Bronchial epithelial cell (primary cell): ENCODE results near the gene NACC2. TPM values are rescaled to one million over a fixed set of nuclear protein-coding genes. Genes with fewer than 3 reads are reported as not detected.

ENCODE experiments used
- DNase-seq: peaks from one replicate; pipeline ENCODE4 v3.0.0-alpha.2; 2010; ENCODE audit warnings: low read depth
- FAIRE-seq: peaks from 2 replicates; lab custom pipeline; 2011; peaks lifted over from hg19 to GRCh38; lab: Jason Lieb, UNC
- H3K27me3 ChIP-seq: 2 replicates; pipeline ENCODE4 v1.5.1; 2011; ENCODE audit warnings: low read length; ENCODE audit not compliant: control insufficient read depth, insufficient read depth
- H3K36me3 ChIP-seq: 2 replicates; pipeline ENCODE4 v1.5.1; 2011; ENCODE audit warnings: low read length; ENCODE audit not compliant: control insufficient read depth, insufficient read depth
- H3K4me3 ChIP-seq: 2 replicates; pipeline ENCODE4 v1.5.1; 2011; ENCODE audit warnings: mild to moderate bottlenecking, low read depth, low read length, control low read depth
- total RNA-seq: library from RNA; depleted of rRNA; stranded (reverse); fragments of >200 nt; gene quantifications from 2 replicates; pipeline ENCODE4 v1.2.1, GENCODE V29; 2014
- TF ChIP-seq, protein P1 (sequence below): IDR thresholded peaks from 2 replicates; pipeline ENCODE4 v1.5.1; 2011; ENCODE audit warnings: mild to moderate bottlenecking, moderate library complexity, low read length, control low read depth, inconsistent platforms; ENCODE audit not compliant: insufficient read depth, severe bottlenecking

NACC2 gene
- total RNA-seq, 1 donor from 2014 or later: 7.6 TPM

DNA sequence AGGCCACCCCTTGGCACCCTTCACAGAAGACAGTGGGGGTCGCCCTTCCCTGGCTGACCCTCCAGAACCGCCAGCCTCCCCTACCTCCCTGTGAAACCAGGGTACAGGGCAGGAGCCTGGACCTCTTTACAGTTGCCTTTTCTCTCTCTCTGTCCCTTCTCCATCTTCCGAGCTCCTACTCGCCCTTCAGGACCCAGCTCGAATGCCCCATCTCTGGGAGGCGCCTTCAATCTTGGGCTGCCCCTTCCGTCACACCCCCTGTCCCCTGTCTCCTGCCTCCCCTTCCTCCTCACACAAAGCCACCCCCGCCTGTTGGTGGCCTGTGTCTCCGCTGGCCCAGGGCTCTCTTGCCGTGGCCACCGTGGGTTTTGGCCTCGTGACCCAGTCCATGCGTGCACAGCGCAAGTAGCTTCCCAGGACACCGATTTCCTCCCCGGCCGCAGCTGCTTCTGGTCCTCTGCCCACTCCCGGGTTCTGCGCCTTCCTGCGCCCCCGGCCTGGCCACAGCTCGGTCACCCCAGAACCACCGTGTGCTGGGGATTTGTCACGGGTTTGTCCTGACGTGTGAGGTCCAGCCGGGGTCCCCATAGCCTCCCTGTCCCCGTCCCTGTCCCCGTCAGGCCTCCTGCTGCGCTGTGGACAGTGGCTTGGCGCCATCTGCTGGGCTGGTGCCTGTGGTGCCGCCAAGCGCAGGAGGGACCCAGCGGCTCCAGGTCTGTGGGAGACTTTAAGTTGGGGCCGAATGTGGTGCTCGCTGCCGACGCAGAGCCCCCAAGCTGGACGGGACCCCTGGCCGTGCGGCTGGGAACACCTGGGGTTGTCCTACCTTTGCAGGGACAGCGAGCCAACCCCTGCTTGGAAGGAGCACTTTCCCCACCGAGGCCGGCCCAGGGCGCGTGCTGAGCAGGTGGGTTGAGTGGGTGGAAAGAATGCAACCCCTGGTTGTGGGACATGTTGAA lies 27.6 kb upstream of the NACC2 start:
- Histone ChIP-seq H3K36me3 (no peaks in the 10 kb centered on the region), H3K4me3 (no peak overlapping the region), H3K27me3 (peaks cover 6% of the 10 kb centered on the region)
- DNase-seq: no peak
- FAIRE-seq: no peak
- TF ChIP-seq, protein P1, sequence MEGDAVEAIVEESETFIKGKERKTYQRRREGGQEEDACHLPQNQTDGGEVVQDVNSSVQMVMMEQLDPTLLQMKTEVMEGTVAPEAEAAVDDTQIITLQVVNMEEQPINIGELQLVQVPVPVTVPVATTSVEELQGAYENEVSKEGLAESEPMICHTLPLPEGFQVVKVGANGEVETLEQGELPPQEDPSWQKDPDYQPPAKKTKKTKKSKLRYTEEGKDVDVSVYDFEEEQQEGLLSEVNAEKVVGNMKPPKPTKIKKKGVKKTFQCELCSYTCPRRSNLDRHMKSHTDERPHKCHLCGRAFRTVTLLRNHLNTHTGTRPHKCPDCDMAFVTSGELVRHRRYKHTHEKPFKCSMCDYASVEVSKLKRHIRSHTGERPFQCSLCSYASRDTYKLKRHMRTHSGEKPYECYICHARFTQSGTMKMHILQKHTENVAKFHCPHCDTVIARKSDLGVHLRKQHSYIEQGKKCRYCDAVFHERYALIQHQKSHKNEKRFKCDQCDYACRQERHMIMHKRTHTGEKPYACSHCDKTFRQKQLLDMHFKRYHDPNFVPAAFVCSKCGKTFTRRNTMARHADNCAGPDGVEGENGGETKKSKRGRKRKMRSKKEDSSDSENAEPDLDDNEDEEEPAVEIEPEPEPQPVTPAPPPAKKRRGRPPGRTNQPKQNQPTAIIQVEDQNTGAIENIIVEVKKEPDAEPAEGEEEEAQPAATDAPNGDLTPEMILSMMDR: peak; percentile 96

DNA sequence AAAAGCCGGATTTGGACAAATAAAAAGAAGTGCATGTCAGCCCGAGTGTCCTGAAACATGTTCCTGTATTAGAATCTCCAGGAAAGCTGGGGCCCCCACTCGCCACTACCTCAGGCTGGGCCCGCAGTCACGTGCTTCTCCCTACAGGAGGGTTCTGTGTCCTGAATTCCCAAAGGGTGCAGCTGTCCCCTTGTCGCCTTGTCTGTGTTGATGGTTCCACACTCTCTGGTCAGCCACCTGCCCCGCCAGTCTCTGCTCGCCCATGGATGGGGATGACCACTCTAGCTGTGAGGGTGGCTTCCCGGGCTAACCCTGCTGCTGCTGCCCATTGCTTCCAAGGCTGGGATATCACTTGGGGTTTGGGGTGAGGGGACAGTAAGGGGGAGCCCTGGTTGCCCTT lies 26.7 kb upstream of the NACC2 start:
- DNase-seq: no peak
- no peak overlapping the region for H3K4me3 ChIP-seq
- no peaks in the 10 kb centered on the region for H3K36me3 ChIP-seq
- H3K27me3 ChIP-seq: peaks cover 6% of the 10 kb centered on the region
- TF ChIP-seq, protein P1: no peak
- FAIRE-seq: no peak

DNA sequence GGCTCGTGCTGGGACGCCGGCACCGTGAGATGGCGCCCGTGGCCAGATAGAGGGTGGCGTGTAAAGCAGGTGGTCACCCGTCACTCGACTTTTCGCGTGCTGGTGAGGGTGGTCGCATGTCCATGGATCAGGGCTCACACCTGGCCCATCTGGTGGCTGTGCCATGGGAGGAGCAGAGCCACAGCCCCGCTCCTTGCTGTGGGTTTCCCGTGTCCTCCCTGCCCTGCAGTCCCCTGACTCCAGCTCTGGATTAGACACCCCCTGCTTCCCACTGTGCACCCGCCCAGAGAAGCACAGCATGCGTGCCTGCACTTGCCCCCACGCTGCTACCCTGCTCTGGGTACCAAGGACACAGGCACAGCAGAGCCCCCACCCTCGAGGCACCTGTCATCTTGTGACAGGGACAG lies 25.4 kb upstream of the NACC2 start:
- Histone ChIP-seq H3K27me3 (peaks cover 6% of the 10 kb centered on the region), H3K4me3 (no peak overlapping the region), H3K36me3 (peaks cover 3% of the 10 kb centered on the region)
- TF ChIP-seq, protein P1: no peak
- DNase-seq: no peak
- FAIRE-seq: no peak

GRCh38 chr9:136119883-136120393 lies 24.8 kb upstream of the NACC2 start:
- TF ChIP-seq, protein P1: no peak
- Histone ChIP-seq H3K36me3 (peaks cover 6% of the 10 kb centered on the region), H3K27me3 (peaks cover 6% of the 10 kb centered on the region), H3K4me3 (peak overlapping the region; percentile 70)
- FAIRE-seq: no peak
- DNase-seq: no peak

DNA sequence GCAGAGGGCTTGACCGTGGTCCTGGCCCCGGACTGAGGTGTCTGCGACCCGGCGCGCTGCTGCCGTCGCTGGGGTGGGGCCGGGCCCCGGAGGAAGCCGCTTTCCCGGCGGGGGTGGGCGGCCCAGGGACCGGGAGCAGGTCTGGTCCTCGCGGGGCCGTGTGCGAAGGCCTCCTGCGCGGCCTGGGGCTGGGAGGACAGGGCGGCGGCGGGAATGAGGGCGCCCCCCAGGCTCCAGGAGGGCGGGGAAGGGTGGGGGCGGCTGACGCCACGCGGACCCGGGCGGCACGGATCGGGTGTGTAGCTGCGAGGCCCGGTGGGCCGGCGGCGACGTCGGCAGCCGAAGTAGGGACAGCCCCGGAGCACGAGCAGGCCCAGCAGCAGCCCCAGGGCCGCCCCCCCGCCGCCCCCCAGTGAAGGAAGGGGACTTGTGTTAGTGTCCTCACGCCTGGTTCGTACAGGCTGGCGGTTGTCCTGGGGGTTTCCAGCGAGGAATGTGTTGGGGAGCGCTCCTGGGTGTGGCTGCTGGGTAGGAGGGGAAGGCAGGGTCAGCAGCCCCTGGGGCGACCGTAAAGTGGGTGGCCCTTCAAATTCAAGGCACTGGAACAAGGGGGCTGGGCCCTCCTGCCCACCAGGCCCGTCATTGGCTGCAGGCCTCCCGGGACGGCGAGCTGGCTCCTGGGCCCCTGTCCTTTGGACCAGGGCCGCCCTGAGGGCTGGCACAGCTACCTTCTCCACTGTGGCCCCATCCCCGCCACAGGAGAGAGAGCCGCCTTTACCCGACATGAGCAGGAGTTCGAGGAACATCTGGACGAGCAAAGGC lies 24.2 kb upstream of the NACC2 start:
- DNase-seq: no peak

More for the DNA sequence above, 24.2 kb upstream of the NACC2 start:
- Histone ChIP-seq H3K4me3 (peak overlapping the region; percentile 70), H3K27me3 (peaks cover 3% of the 10 kb centered on the region), H3K36me3 (peaks cover 6% of the 10 kb centered on the region)
- TF ChIP-seq, protein P1: peak; percentile 8
- FAIRE-seq: no peak
